GM23338 (cell line): ENCODE results near the gene FRK. TPM values are rescaled to one million over a fixed set of nuclear protein-coding genes. Genes with fewer than 3 reads are reported as not detected.

Experiments
- ATAC-seq: fragments of 200-7000 bp; cut with Tn5 transposase; 3 replicates; pipeline ENCODE4 v1.9.1; 2020
- DNase-seq: peaks from one replicate; pipeline ENCODE4 v3.0.0-alpha.2; 2015; ENCODE audit warnings: low spot score
- H2AFZ ChIP-seq: fragments of 200-600 bp; sonication (generic); 2 replicates; pipeline ENCODE4 v1.8.0; 2016; ENCODE audit warnings: antibody characterized with exemption, mild to moderate bottlenecking, moderate library complexity
- H3F3A ChIP-seq: fragments of 200-600 bp; sonication (generic); replicated peaks from 2 replicates; pipeline ENCODE4 v1.8.0; 2017; ENCODE audit warnings: antibody characterized with exemption, mixed run types, low read depth
- H3K27ac ChIP-seq: fragments of 200-600 bp; sonication (generic); 2 replicates; pipeline ENCODE4 v1.6.1; 2016; ENCODE audit warnings: low read depth
- H3K27me3 ChIP-seq: fragments of 200-600 bp; sonication (generic); 2 replicates; pipeline ENCODE4 v1.8.0; 2016; ENCODE audit warnings: mild to moderate bottlenecking, mixed run types, moderate library complexity; ENCODE audit not compliant: insufficient read depth
- H3K36me3 ChIP-seq: fragments of 200-600 bp; sonication (generic); 2 replicates; pipeline ENCODE4 v1.8.0; 2016; ENCODE audit warnings: mild to moderate bottlenecking; ENCODE audit not compliant: insufficient read depth
- H3K4me1 ChIP-seq: fragments of 200-600 bp; sonication (generic); 2 replicates; pipeline ENCODE4 v1.8.0; 2016; ENCODE audit warnings: mild to moderate bottlenecking, moderate library complexity; ENCODE audit not compliant: insufficient read depth
- H3K4me2 ChIP-seq: fragments of 200-600 bp; sonication (generic); 2 replicates; pipeline ENCODE4 v1.7.1; 2017; ENCODE audit warnings: mixed run types
- H3K4me3 ChIP-seq: fragments of 200-600 bp; sonication (generic); 2 replicates; pipeline ENCODE4 v1.6.1; 2016; ENCODE audit warnings: mixed run types
- H3K79me2 ChIP-seq: fragments of 200-600 bp; sonication (generic); replicated peaks from 2 replicates; pipeline ENCODE4 v1.8.0; 2017; ENCODE audit warnings: mild to moderate bottlenecking; ENCODE audit not compliant: insufficient read depth
- H3K9me2 ChIP-seq: fragments of 200-600 bp; sonication (generic); 2 replicates; pipeline ENCODE4 v1.8.0; 2017; ENCODE audit not compliant: insufficient read depth
- H4K20me1 ChIP-seq: fragments of 200-600 bp; sonication (generic); replicated peaks from 2 replicates; pipeline ENCODE4 v1.8.0; 2017; ENCODE audit warnings: mild to moderate bottlenecking; ENCODE audit not compliant: insufficient read depth
- H3K27ac Mint-ChIP-seq: 2 replicates; pipeline ENCODE4 v1.8.0; 2020; ENCODE audit warnings: inconsistent platforms, mild to moderate bottlenecking, moderate library complexity, mixed read lengths
- H3K27me3 Mint-ChIP-seq: 3 replicates; pipeline ENCODE4 v1.8.0; 2022; ENCODE audit warnings: low read depth, mild to moderate bottlenecking, moderate library complexity, mixed read lengths, inconsistent platforms; ENCODE audit not compliant: insufficient read depth, poor library complexity
- H3K36me3 Mint-ChIP-seq: 3 replicates; pipeline ENCODE4 v1.8.0; 2021; ENCODE audit warnings: low read depth, mild to moderate bottlenecking, inconsistent platforms, moderate library complexity, mixed read lengths
- H3K4me1 Mint-ChIP-seq: 3 replicates; pipeline ENCODE4 v1.8.0; 2020; ENCODE audit warnings: mild to moderate bottlenecking, inconsistent platforms, mixed read lengths
- H3K4me3 Mint-ChIP-seq: 3 replicates; pipeline ENCODE4 v1.8.0; 2021; ENCODE audit warnings: moderate library complexity, mild to moderate bottlenecking, inconsistent platforms, mixed read lengths
- H3K9me3 Mint-ChIP-seq: 3 replicates; pipeline ENCODE4 v1.8.0; 2020; ENCODE audit warnings: moderate library complexity, mild to moderate bottlenecking, inconsistent platforms, mixed read lengths
- CREB1 ChIP-seq: fragments of 250-450 bp; sonication (Bioruptor Pico); IDR thresholded peaks from 2 replicates; pipeline ENCODE4 v1.5.0; 2020; ENCODE audit warnings: low read depth, mild to moderate bottlenecking, moderate library complexity
- EZH2 ChIP-seq: fragments of 200-600 bp; sonication (generic); IDR thresholded peaks from one replicate; pipeline ENCODE4 v1.8.0; 2017; ENCODE audit warnings: antibody characterized with exemption, mild to moderate bottlenecking, low read depth; ENCODE audit not compliant: unreplicated experiment
- JUNB ChIP-seq: IDR thresholded peaks from one replicate; pipeline ENCODE4 v1.6.1; 2016; ENCODE audit warnings: antibody characterized with exemption; ENCODE audit not compliant: unreplicated experiment
- NANOG ChIP-seq: IDR thresholded peaks from 2 replicates; pipeline ENCODE4 v1.6.1; 2016; ENCODE audit warnings: antibody characterized with exemption, borderline replicate concordance
- POLR2AphosphoS5 ChIP-seq: IDR thresholded peaks from 2 replicates; pipeline ENCODE4 v1.6.1; 2016; ENCODE audit warnings: antibody characterized with exemption, low read depth
- REST ChIP-seq: IDR thresholded peaks from one replicate; pipeline ENCODE4 v1.6.1; 2018; ENCODE audit warnings: antibody characterized with exemption; ENCODE audit not compliant: unreplicated experiment
- STAT1 ChIP-seq: IDR thresholded peaks from one replicate; pipeline ENCODE4 v1.6.1; 2016; ENCODE audit warnings: antibody characterized with exemption; ENCODE audit not compliant: unreplicated experiment
- ZNF114 ChIP-seq: fragments of 250-450 bp; sonication (Bioruptor Pico); IDR thresholded peaks from 2 replicates; pipeline ENCODE4 v1.5.0; 2020; ENCODE audit warnings: mild to moderate bottlenecking, moderate library complexity
- ZNF331 ChIP-seq: fragments of 250-450 bp; sonication (Bioruptor Pico); IDR thresholded peaks from 2 replicates; pipeline ENCODE4 v1.5.0; 2020; ENCODE audit warnings: low read depth, mild to moderate bottlenecking, moderate library complexity
- ZNF462 ChIP-seq: fragments of 250-450 bp; sonication (Bioruptor Pico); IDR thresholded peaks from 2 replicates; pipeline ENCODE4 v1.5.0; 2020; ENCODE audit warnings: mild to moderate bottlenecking, moderate library complexity
- polyA plus RNA-seq: library from polyadenylated mRNA; unstranded; fragments of >200 nt; fragmentation: Nextera tagmentation; extraction: Ambion mirVana; gene quantifications from 2 replicates; pipeline ENCODE4 v1.2.1, GENCODE V29; 2016
- total RNA-seq: library from RNA; depleted of rRNA; stranded (reverse); fragments of >200 nt; shearing (Covaris generic); gene quantifications from 2 replicates; pipeline ENCODE4 v1.2.3, GENCODE V29; 2014
- TF ChIP-seq, protein P1 (sequence below), 2 experiments: fragments of 200-600 bp in 1 of 2; sonication (generic) in 1 of 2; conservative IDR thresholded peaks; 2 replicates each; pipeline versions ENCODE4 v1.5.1 to v1.6.1; 2016 to 2017; ENCODE audit warnings: antibody characterized with exemption in 2 of 2, low read depth in 2 of 2, mild to moderate bottlenecking in 2 of 2, moderate library complexity in 1 of 2

FRK gene
- total and polyA plus RNA-seq, 2 experiments from 2014 or later: 0.06 to 0.24 TPM

- TF ChIP-seq, protein P1, sequence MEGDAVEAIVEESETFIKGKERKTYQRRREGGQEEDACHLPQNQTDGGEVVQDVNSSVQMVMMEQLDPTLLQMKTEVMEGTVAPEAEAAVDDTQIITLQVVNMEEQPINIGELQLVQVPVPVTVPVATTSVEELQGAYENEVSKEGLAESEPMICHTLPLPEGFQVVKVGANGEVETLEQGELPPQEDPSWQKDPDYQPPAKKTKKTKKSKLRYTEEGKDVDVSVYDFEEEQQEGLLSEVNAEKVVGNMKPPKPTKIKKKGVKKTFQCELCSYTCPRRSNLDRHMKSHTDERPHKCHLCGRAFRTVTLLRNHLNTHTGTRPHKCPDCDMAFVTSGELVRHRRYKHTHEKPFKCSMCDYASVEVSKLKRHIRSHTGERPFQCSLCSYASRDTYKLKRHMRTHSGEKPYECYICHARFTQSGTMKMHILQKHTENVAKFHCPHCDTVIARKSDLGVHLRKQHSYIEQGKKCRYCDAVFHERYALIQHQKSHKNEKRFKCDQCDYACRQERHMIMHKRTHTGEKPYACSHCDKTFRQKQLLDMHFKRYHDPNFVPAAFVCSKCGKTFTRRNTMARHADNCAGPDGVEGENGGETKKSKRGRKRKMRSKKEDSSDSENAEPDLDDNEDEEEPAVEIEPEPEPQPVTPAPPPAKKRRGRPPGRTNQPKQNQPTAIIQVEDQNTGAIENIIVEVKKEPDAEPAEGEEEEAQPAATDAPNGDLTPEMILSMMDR (conservative IDR thresholded peaks at IDR 0.05; ENCODE audit: low read depth in 2 of 2): no peak
- TF ChIP-seq POLR2AphosphoS5: no peak
These were observed 35.3 kb downstream of the FRK start (continued) for GRCh38 chr6:116025405-116025804.

- DNase-seq (no peak), ATAC-seq (no peak)
- no peak overlapping the region for H2AFZ ChIP-seq
- no peaks in the 10 kb centered on the region for H3K9me2 ChIP-seq
- no peak overlapping the region for H3K27ac Mint-ChIP-seq
- no peaks in the 10 kb centered on the region for H3K9me3 Mint-ChIP-seq
- no peaks in the 10 kb centered on the region for H3K36me3 ChIP-seq
- no peak overlapping the region for H3K4me2 ChIP-seq
- no peaks in the 10 kb centered on the region for H3K79me2 ChIP-seq
- no peaks in the 10 kb centered on the region for H3F3A ChIP-seq
- H3K4me3 ChIP-seq: no peak overlapping the region
- no peaks in the 10 kb centered on the region for H3K27me3 ChIP-seq
- no peaks in the 10 kb centered on the region for H3K27me3 Mint-ChIP-seq
- H3K27ac ChIP-seq: no peak overlapping the region
- H3K4me3 Mint-ChIP-seq: no peak overlapping the region
- no peaks in the 10 kb centered on the region for H3K4me1 ChIP-seq
- H3K36me3 Mint-ChIP-seq: no peaks in the 10 kb centered on the region
- H3K4me1 Mint-ChIP-seq: peaks cover 3% of the 10 kb centered on the region; the same call in 2 of the 3 replicates
- no peaks in the 10 kb centered on the region for H4K20me1 ChIP-seq
- no peak for TF ChIP-seq ZNF462
- TF ChIP-seq, protein P1 (conservative IDR thresholded peaks at IDR 0.05; ENCODE audit: low read depth in 2 of 2): no peak
- no peak for TF ChIP-seq JUNB
- no peak for TF ChIP-seq CREB1 (CRISPR knock-in tag)
- TF ChIP-seq ZNF331 (CRISPR knock-in tag): no peak
- no peak for TF ChIP-seq STAT1
- TF ChIP-seq REST: no peak
- no peak for TF ChIP-seq POLR2AphosphoS5
- no peak for TF ChIP-seq NANOG
- TF ChIP-seq ZNF114 (CRISPR knock-in tag): no peak
- TF ChIP-seq EZH2: no peak
These were observed 37.7 kb downstream of the FRK start for GRCh38 chr6:116022841-116023445.
